NB4 (cell line): Measurements from ENCODE around the gene KRTAP12-2.

Experiments
- DNase-seq: peaks from one replicate; pipeline ENCODE4 v3.0.0; 2010; ENCODE audit warnings: low read depth
- H3K4me3 ChIP-seq: one replicate; pipeline ENCODE4 v1.5.1; 2011; ENCODE audit warnings: mild to moderate bottlenecking, low read depth, low read length, moderate library complexity
- MAX ChIP-seq: IDR thresholded peaks from 2 replicates; pipeline ENCODE4 v1.6.1; 2011; ENCODE audit warnings: low read depth, low read length
- MYC ChIP-seq: IDR thresholded peaks from 2 replicates; pipeline ENCODE4 v1.6.1; 2011; ENCODE audit warnings: low read depth, low read length
- POLR2A ChIP-seq: IDR thresholded peaks from 2 replicates; pipeline ENCODE4 v1.6.1; 2011; ENCODE audit warnings: mild to moderate bottlenecking; ENCODE audit not compliant: insufficient read length; ENCODE audit errors: extremely low read depth
- TF ChIP-seq, protein P1 (sequence below): IDR thresholded peaks from one replicate; pipeline ENCODE4 v1.5.1; 2012; ENCODE audit warnings: low read depth, low read length

Gene KRTAP12-2, protein sequence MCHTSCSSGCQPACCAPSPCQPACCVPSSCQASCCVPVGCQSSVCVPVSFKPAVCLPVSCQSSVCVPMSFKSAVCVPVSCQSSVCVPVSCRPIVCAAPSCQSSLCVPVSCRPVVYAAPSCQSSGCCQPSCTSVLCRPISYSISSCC

DNA sequence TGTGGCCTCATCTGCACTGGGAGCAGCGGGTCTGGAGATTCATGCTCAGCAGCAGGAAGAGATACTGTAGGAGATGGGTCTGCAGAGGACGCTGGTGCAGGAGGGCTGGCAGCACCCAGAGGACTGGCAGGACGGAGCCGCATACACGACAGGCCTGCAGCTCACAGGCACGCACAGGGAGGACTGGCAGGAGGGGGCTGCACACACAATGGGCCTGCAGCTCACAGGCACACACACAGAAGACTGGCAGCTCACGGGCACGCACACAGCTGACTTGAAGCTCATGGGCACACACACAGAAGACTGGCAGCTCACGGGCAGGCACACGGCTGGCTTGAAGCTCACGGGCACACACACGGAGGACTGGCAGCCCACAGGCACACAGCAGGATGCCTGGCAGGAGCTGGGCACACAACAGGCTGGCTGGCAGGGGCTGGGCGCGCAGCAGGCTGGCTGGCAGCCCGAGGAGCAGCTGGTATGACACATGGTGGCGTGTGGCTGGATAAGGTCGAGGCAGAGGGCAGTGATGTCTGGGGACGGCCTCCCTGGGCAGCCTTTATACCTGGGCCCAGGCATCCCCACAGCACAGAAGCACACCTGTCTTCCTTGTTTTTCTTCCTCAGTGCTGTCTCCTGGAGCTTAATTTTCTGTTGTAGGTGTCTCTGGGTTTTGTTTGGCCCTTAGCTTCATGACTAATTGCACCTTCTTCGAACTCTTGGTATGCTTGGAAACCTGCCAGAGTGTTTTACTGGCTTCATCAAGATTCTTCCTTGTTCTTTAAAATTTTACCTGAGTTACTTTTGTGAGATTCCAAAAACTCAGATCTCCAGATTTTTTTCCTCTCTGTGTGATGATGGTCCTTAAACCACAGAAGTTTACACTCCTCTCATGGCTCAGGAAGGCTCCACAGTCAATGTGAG is at the start of gene KRTAP12-2:
Gene KRTAP12-2 (minus strand): TSS at position 527 of the 920 bp plus-strand sequence. CDS start 41 bp downstream, at position 486.
- TF ChIP-seq POLR2A (no peak), MAX (no peak)
- TF ChIP-seq, protein P1, sequence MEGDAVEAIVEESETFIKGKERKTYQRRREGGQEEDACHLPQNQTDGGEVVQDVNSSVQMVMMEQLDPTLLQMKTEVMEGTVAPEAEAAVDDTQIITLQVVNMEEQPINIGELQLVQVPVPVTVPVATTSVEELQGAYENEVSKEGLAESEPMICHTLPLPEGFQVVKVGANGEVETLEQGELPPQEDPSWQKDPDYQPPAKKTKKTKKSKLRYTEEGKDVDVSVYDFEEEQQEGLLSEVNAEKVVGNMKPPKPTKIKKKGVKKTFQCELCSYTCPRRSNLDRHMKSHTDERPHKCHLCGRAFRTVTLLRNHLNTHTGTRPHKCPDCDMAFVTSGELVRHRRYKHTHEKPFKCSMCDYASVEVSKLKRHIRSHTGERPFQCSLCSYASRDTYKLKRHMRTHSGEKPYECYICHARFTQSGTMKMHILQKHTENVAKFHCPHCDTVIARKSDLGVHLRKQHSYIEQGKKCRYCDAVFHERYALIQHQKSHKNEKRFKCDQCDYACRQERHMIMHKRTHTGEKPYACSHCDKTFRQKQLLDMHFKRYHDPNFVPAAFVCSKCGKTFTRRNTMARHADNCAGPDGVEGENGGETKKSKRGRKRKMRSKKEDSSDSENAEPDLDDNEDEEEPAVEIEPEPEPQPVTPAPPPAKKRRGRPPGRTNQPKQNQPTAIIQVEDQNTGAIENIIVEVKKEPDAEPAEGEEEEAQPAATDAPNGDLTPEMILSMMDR = no peak
- no peak for DNase-seq
- no peak within 1 kb of the TSS for H3K4me3 ChIP-seq

GRCh38 chr21:44714905-44715304 is 48.2 kb upstream of the KRTAP12-2 start:
- DNase-seq = no peak
- TF ChIP-seq, protein P1 = no peak
- TF ChIP-seq MYC (no peak), MAX (no peak), POLR2A (no peak)
- no peak overlapping the region for H3K4me3 ChIP-seq

- no peak overlapping the region for H3K4me3 ChIP-seq
- DNase-seq = no peak
- no peak for TF ChIP-seq MAX
- TF ChIP-seq, protein P1 = no peak
- TF ChIP-seq MYC = no peak
- TF ChIP-seq POLR2A = no peak
These were observed 47.1 kb upstream of the KRTAP12-2 start for GRCh38 chr21:44713846-44714245.

GRCh38 chr21:44713130-44713529 is 46.4 kb upstream of the KRTAP12-2 start:
- H3K4me3 ChIP-seq = no peak overlapping the region
- DNase-seq = no peak
- TF ChIP-seq, protein P1 = no peak
- no peak for TF ChIP-seq POLR2A
- TF ChIP-seq MYC = no peak
- TF ChIP-seq MAX = no peak

- H3K4me3 ChIP-seq = no peak overlapping the region
- TF ChIP-seq POLR2A (no peak), MYC (no peak), MAX (no peak)
- TF ChIP-seq, protein P1 = no peak
- no peak for DNase-seq
These were observed 45.7 kb upstream of the KRTAP12-2 start for GRCh38 chr21:44712203-44713028.
